ENCODE measurements around the gene ADAT3.

Gene ADAT3

GRCh38 chr19:1905110-1905862 lies at the start of gene ADAT3, which contains the start of gene SCAMP4:
Gene ADAT3, plus strand, starts transcription at chr19:1905399. Its CDS starts 6,649 bp downstream, at chr19:1912048.
Gene SCAMP4, plus strand, starts transcription at chr19:1905399. Its CDS starts 9,621 bp downstream, at chr19:1915020.
- DNase-seq (ENCODE audit: low spot score) = peak; percentile 98

- no peak for DNase-seq (ENCODE audit: low spot score)
Observed at GRCh38 chr19:1855828-1856255, 49.4 kb upstream of the ADAT3 start.

GRCh38 chr19:1856345-1856697 lies 48.9 kb upstream of the ADAT3 start:
- DNase-seq (ENCODE audit: low spot score) = no peak

GRCh38 chr19:1856698-1857603 lies 48.2 kb upstream of the ADAT3 start:
- peak; percentile 89 for DNase-seq (ENCODE audit: low spot score)

GRCh38 chr19:1857648-1858326 lies 47.4 kb upstream of the ADAT3 start:
- DNase-seq (ENCODE audit: low spot score) = no peak

- no peak for DNase-seq (ENCODE audit: low spot score)
Observed at GRCh38 chr19:1858412-1859081, 46.7 kb upstream of the ADAT3 start.

- no peak for DNase-seq (ENCODE audit: low spot score)
Observed at GRCh38 chr19:1859331-1859781, 45.8 kb upstream of the ADAT3 start.

GRCh38 chr19:1860042-1860775 lies 45.0 kb upstream of the ADAT3 start:
- DNase-seq (ENCODE audit: low spot score) = peak; percentile 90

- no peak for DNase-seq (ENCODE audit: low spot score)
Observed at GRCh38 chr19:1860821-1861598, 44.2 kb upstream of the ADAT3 start.

- no peak for DNase-seq (ENCODE audit: low spot score)
Observed at GRCh38 chr19:1861599-1862031, 43.6 kb upstream of the ADAT3 start.

- DNase-seq (ENCODE audit: low spot score) = no peak
Observed at GRCh38 chr19:1862068-1862423, 43.2 kb upstream of the ADAT3 start.

GRCh38 chr19:1862424-1863327 lies 42.5 kb upstream of the ADAT3 start:
- no peak for DNase-seq (ENCODE audit: low spot score)

- DNase-seq (ENCODE audit: low spot score) = no peak
Observed at GRCh38 chr19:1863328-1863637, 41.9 kb upstream of the ADAT3 start, which contains the start of gene KLF16. Gene KLF16, minus strand, starts transcription at chr19:1863579. Its CDS starts 82 bp downstream, at chr19:1863497.

- DNase-seq (ENCODE audit: low spot score) = peak; percentile 98
Observed at GRCh38 chr19:1863638-1864479, 41.3 kb upstream of the ADAT3 start.

- peak; percentile 84 for DNase-seq (ENCODE audit: low spot score)
Observed at GRCh38 chr19:1864480-1865171, 40.6 kb upstream of the ADAT3 start.

- no peak for DNase-seq (ENCODE audit: low spot score)
Observed at GRCh38 chr19:1865172-1866010, 39.8 kb upstream of the ADAT3 start.

All from hepatic stellate cell (primary cell).